Measurements from ENCODE around the gene VWDE. TPM values are rescaled to one million over a fixed set of nuclear protein-coding genes. Genes with fewer than 3 reads are reported as not detected.

The VWDE gene
- total and polyA plus RNA-seq, 10 of the 15 experiments (the other 5 are each of a cell fraction or from before 2014, with no cell fraction given), result 0.74 to 2.1 (median 1.3) TPM

DNA sequence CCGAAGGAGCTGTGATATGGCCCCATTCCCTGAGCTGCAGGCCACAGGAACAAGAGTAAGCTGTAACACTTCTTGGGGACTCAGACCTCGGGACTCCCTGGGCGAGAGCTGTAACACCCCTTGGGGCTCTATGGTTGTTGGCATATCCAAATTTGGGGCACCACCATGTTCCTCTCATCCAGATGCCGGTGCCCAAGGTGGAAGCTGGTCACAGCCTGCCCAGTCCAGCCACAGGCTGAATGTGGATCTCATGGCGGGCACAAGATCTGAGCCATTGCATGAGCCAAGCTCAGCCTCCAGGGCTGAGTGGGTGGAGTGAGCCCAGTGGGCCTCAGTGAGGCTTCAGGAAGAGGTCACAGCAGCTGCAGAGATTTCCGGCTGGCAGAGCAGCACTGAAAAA lies 113.7 kb downstream of the VWDE start:
- H3K27ac ChIP-seq (ENCODE audit: control insufficient read depth, insufficient read depth), result no peak overlapping the region
- H3K4me1 ChIP-seq (ENCODE audit: control insufficient read depth, insufficient read depth, low read length), result no peaks in the 10 kb centered on the region
- H3K4me3 ChIP-seq, result no peak overlapping the region
- H4K20me1 ChIP-seq (ENCODE audit: control insufficient read depth, insufficient read depth), result no peaks in the 10 kb centered on the region
- no peaks in the 10 kb centered on the region for H3K36me3 ChIP-seq (ENCODE audit: control insufficient read depth in 2 of 2, insufficient read depth in 2 of 2, low read length in 1 of 2)
- no peak overlapping the region for H2AFZ ChIP-seq (ENCODE audit: control insufficient read depth, low read depth, low read length)
- H3K9ac ChIP-seq (ENCODE audit: control insufficient read depth, insufficient read depth, low read length), result no peak overlapping the region
- BruUV-seq (replicated peaks), result no TSS peak
- ATAC-seq, result no peak
- no peak for FAIRE-seq
- no peaks in the 10 kb centered on the region; a peak in 1 of 4 replicates for H3K27me3 ChIP-seq (replicated peaks in 1 of 2; ENCODE audit: control insufficient read depth in 2 of 2, insufficient read depth in 2 of 2, low read length in 1 of 2)
- POLR2A ChIA-PET, result no interaction called here
- SMC1A ChIA-PET (ENCODE audit: uncharacterized antibody, unreplicated experiment), result no interaction called here
- CTCF ChIA-PET, result no interaction called here
- RAD21 ChIA-PET (ENCODE audit: unreplicated experiment), result no interaction called here
- in situ Hi-C loops (cut with MboI) (no loop called here), intact Hi-C loops (cut with micrococcal nuclease; ENCODE audit: unreplicated experiment) (loop anchor here (5.0 kb wide), 1 partner anchor 143 kb away; no protein-coding TSS in a partner anchor)
- H3K4me2 ChIP-seq (ENCODE audit: control insufficient read depth, insufficient read depth), result no peak overlapping the region
- TF ChIP-seq, protein P1, sequence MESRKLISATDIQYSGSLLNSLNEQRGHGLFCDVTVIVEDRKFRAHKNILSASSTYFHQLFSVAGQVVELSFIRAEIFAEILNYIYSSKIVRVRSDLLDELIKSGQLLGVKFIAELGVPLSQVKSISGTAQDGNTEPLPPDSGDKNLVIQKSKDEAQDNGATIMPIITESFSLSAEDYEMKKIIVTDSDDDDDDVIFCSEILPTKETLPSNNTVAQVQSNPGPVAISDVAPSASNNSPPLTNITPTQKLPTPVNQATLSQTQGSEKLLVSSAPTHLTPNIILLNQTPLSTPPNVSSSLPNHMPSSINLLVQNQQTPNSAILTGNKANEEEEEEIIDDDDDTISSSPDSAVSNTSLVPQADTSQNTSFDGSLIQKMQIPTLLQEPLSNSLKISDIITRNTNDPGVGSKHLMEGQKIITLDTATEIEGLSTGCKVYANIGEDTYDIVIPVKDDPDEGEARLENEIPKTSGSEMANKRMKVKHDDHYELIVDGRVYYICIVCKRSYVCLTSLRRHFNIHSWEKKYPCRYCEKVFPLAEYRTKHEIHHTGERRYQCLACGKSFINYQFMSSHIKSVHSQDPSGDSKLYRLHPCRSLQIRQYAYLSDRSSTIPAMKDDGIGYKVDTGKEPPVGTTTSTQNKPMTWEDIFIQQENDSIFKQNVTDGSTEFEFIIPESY (IDR thresholded peaks at IDR 0.05), result no peak
- no peak for TF ChIP-seq SREBF2 (IDR thresholded peaks at IDR 0.05; ENCODE audit: low read length)
- no peaks in the 10 kb centered on the region for H3K79me2 ChIP-seq (ENCODE audit: control insufficient read depth, insufficient read depth, low read length)
- WGBS (ENCODE audit: insufficient coverage, insufficient replicate concordance, low lambda C conversion rate, missing lambda C conversion rate), result 35% methylated on average over 6 of the region's 6 CpGs
- no peak for DNase-seq (ENCODE audit: low read depth, low spot score)
- H3K9me3 ChIP-seq (replicated peaks; ENCODE audit: control insufficient read depth, insufficient read depth, low read length), result peaks cover 3% of the 10 kb centered on the region; the same call in 1 of the 3 replicates

- Histone ChIP-seq H3K36me3 (ENCODE audit: control insufficient read depth in 2 of 2, insufficient read depth in 2 of 2, low read length in 1 of 2) (no peaks in the 10 kb centered on the region), H3K4me2 (ENCODE audit: control insufficient read depth, insufficient read depth) (no peak overlapping the region), H3K4me1 (ENCODE audit: control insufficient read depth, insufficient read depth, low read length) (no peaks in the 10 kb centered on the region), H3K9ac (ENCODE audit: control insufficient read depth, insufficient read depth, low read length) (no peak overlapping the region), H3K27me3 (replicated peaks in 1 of 2; ENCODE audit: control insufficient read depth in 2 of 2, insufficient read depth in 2 of 2, low read length in 1 of 2) (no peaks in the 10 kb centered on the region), H3K27ac (ENCODE audit: control insufficient read depth, insufficient read depth) (no peak overlapping the region), H2AFZ (ENCODE audit: control insufficient read depth, low read depth, low read length) (no peak overlapping the region), H3K79me2 (ENCODE audit: control insufficient read depth, insufficient read depth, low read length) (no peaks in the 10 kb centered on the region), H3K9me3 (replicated peaks; ENCODE audit: control insufficient read depth, insufficient read depth, low read length) (peaks cover 3% of the 10 kb centered on the region; the same call in 1 of the 3 replicates), H3K4me3 (no peak overlapping the region), H4K20me1 (ENCODE audit: control insufficient read depth, insufficient read depth) (no peaks in the 10 kb centered on the region)
- 25% methylated on average over 1 of the region's 1 CpG for WGBS (ENCODE audit: insufficient coverage, insufficient replicate concordance, low lambda C conversion rate, missing lambda C conversion rate)
- DNase-seq (ENCODE audit: low read depth, low spot score) (no peak), FAIRE-seq (no peak), ATAC-seq (no peak)
- RAD21 ChIA-PET (ENCODE audit: unreplicated experiment), result interaction anchor here (1.0 kb wide), 1 partner anchor 35 kb away, joined by 3 read pairs; no protein-coding TSS in a partner anchor
- intact Hi-C loops (cut with micrococcal nuclease; ENCODE audit: unreplicated experiment), result loop anchor here (5.0 kb wide), 1 partner anchor 141 kb away; no protein-coding TSS in a partner anchor
- SMC1A ChIA-PET (ENCODE audit: uncharacterized antibody, unreplicated experiment), result interaction anchor here (0.9 kb wide), 1 partner anchor 402 kb away, joined by 3 read pairs; no protein-coding TSS in a partner anchor
- POLR2A ChIA-PET, result no interaction called here
- in situ Hi-C loops (cut with MboI), result no loop called here
- CTCF ChIA-PET, result interaction anchor here (0.9 to 1.0 kb wide), 2 partner anchors 10 to 190 kb away, joined by 3 read pairs; no protein-coding TSS in a partner anchor
- no TSS peak for BruUV-seq (replicated peaks)
- TF ChIP-seq CHD4 (IDR thresholded peaks at IDR 0.05), result no peak
- no peak for TF ChIP-seq ZSCAN29 (IDR thresholded peaks at IDR 0.05)
- no peak for TF ChIP-seq SIX5 (IDR thresholded peaks at IDR 0.05; ENCODE audit: low read depth, low read length, severe bottlenecking)
- TF ChIP-seq ZNF217 (IDR thresholded peaks at IDR 0.05), result no peak
- TF ChIP-seq PBX3 (IDR thresholded peaks at IDR 0.05; ENCODE audit: insufficient replicate concordance, low read depth, low read length), result no peak
- no peak for TF ChIP-seq DPF2 (IDR thresholded peaks at IDR 0.05)
- no peak for TF ChIP-seq MEF2B (IDR thresholded peaks at IDR 0.05; ENCODE audit: partially characterized antibody, poor library complexity, severe bottlenecking)
- no peak for TF ChIP-seq IKZF1 (conservative IDR thresholded peaks at IDR 0.05)
- TF ChIP-seq HCFC1 (IDR thresholded peaks at IDR 0.05; ENCODE audit: low read length), result no peak
- no peak for TF ChIP-seq BACH1 (IDR thresholded peaks at IDR 0.05; ENCODE audit: borderline replicate concordance)
- TF ChIP-seq NRF1 (conservative IDR thresholded peaks at IDR 0.05; ENCODE audit: low read depth, low read length), result no peak
- TF ChIP-seq ATF2 (IDR thresholded peaks at IDR 0.05; ENCODE audit: low read length), result no peak
- TF ChIP-seq EZH2 (IDR thresholded peaks at IDR 0.05; ENCODE audit: borderline replicate concordance, control insufficient read depth, low read depth, low read length), result no peak
Observed at GRCh38 chr7:12287901-12288300, 115.8 kb downstream of the VWDE start.

Measured in GM12878 (cell line).